HG03095 (cell line): ENCODE data around the gene NF1.
"Not testable (repeated sequence)": the region's sequence is repeated elsewhere in the genome, so short reads cannot be mapped to it uniquely, and the experiment has no call there.

Source experiments
- ATAC-seq: cut with Tn5 transposase; IDR thresholded peaks from one replicate; pipeline ENCODE4 v1.9.1; 2021; ENCODE audit warnings: moderate library complexity; ENCODE audit not compliant: unreplicated experiment

The NF1 gene

DNA sequence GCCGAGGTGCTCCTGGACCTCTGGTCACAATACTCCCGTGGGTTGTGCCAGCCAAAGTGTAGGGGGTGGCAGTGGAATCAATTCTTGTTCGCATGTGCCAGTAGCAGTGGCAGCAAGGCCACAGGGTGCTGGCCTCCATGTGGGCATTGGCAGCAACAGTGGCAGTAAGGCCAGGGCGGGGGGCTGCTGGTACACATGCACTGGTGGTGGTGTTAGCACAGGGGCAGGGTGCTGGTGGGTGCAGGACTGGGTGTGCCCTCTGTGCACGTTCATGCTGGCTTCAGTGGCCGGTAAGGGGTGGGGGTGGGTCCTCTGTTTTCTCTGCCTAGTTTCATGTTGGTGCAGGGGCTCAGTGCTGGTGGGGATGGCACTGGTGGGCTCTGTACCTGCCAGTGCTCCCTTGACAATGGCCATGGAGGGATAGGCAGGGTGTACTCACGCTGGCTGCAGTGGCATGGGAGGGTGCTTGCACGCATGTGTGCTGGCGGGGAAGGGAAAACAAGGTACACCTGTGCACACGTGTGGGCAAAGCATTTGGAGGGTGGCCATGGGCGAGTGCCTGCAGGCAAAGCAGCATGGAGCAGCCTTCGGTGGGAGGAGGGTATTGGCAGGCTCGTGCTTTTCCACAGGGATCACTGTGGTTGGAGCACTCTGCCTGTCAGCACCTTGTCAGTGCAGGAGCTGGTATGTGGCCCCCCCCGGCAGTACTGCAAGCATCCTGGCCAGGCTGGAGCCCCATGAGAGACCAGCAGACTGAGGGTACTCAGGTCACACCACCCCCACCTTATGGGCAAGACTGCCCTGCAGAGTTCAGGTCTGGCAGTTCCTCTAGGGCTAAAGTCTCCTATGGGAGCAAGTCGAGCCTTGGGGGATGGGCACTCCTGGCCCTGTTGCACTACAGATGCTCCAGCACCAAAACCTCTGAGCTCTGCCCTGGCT is 35.8 kb downstream of the NF1 start:
- no peak for ATAC-seq

DNA sequence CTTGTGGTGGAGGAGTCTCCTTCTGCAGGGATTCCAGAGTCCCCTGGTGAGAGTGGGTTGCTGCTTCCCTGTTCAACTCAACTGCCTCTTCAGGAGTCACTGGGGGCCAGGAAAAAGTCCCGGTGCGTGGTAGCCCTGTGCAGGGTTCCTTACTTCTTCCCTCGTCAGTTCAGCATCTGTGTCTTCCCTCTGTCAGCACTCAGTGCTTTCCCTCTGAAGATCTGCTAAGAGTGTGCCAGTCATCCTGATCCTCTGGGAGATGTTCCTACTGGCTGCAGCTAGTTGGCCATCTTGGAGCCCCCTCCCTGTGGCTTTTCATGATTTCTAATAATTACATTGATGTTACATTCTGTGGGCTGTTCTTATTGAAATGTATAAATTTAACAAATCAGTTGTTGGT is 36.5 kb downstream of the NF1 start:
- ATAC-seq: no peak

DNA sequence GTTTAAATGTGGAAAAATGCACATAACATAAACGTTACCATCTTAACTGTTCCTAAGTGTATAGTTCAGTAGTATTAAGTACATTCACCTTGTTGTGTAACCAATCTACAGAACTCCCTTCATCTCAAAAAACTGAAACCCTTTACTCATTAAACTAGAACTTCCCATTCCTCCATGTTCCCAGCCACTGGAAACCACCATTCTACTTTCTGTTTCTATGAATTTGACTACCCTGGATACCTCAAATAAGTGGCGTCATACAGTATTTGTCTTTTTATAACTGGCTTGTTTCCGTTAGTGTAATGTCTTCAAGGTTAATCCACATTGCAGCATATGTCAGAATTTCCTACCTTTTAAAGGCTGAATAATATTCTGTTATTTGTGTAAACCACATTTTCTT is 38.2 kb downstream of the NF1 start:
- no peak for ATAC-seq

DNA sequence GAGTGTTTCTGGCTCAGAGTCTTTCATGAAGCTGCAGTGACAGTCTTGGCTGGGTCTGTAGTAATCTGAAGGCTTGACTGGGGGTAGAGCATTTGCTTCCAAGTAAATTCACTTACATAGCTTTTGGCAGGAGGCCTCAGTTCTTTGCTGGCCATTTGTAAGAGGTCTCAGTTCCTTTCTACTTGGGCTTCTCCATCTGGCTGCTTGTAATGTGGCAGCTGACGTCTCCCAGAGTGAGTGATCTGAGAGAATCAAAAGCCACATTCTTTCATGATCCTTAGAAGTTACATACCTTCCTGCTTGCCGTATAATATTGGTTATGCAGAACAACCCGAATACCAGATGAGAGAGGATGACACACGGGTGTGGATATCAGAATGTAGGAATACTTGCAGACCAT is 39.8 kb downstream of the NF1 start:
- ATAC-seq: no peak

DNA sequence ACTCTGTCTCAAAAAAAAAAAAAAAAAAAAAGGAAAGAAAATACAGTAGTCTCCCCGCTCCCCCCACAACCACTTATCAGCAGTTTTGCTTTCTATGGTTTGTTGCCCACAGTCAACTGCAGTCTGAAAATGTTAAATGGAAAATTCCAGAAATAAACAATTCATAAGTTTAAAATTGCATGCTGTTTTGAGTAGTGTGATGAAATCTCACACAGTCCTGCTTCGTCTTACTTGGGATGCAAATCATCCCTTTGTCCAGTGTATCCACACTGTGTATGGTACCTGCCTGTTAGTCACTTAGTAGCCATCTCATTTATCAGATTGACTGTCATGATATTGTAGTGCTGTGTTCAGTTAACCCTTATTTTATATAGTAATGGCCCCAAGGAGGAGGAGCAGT is 41.5 kb downstream of the NF1 start:
- ATAC-seq: no peak

GRCh38 chr17:31140111-31140510 is 45.3 kb downstream of the NF1 start:
- no peak for ATAC-seq

- ATAC-seq: no peak
Measured at GRCh38 chr17:31144428-31144827, 49.7 kb downstream of the NF1 start.

DNA sequence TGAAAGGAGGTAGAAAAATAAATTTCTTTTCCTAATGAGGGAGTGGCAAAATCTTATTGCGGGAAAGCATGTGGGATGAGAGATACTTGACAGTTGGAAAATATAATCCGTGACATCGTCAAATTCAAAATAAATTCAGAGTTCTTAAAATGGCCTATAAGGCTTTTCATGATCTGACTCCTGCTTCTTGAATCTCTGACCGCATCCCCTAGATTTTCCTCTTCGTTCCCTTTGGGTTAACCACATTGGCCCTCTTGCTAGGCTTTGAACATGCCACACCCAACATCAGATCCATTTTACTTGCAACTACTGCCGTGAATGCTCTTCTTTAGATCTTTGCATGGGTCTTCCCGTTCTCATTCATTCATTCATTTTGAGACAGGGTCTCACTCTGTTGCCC is 50.1 kb downstream of the NF1 start:
- ATAC-seq: no peak

- no peak for ATAC-seq
Measured at GRCh38 chr17:31147507-31148202, 52.9 kb downstream of the NF1 start.

- no peak for ATAC-seq
Measured at GRCh38 chr17:31148205-31148604, 53.4 kb downstream of the NF1 start.

- ATAC-seq: no peak
Measured at GRCh38 chr17:31152271-31152670, 57.5 kb downstream of the NF1 start.

DNA sequence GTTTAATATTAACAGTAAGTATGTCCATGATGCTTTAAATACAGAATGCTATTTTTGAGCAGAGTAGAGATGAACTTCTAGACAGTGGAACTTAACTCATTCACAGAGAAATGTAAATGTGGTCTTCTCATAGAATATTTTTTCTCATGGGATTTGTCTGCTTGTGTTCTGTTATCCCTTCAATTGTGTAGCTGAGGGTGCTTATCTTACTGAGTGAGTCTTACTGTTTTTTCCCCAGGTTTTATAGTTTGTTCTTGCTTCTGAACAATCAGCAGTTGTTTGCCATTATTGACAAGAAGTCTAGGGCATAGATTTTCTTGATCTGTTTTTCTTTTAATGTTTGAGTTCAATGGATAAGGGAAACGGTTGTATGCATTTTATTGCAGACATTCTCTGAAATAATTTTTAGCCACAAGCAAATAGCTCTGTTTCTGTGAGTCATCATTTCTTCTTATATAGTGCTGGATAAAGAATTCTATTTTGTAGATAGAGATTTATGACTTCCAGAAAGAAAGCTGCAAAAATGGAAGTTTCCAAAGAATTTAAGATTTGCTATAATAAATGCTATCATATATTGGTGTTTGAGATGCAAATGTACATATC is 60.5 kb downstream of the NF1 start:
- no peak for ATAC-seq

DNA sequence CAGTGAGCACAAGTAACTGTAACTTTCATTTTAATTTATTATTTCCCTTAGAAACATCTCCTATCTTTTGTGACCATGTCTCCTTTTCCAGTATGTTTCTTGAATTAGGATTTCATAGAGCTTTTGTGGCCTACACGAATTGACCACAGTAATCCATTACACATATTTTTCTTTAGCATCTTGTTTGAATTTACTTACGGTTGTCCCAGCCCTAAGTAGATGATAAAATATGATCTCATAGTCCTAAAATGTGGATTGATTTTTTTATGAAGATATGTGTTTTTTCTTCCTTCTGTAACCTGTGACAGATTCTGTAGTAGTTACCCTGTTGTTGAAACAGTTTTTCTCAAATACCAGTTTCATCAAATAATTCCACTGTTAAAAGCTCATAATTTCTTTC is 61.5 kb downstream of the NF1 start:
- ATAC-seq: no peak

DNA sequence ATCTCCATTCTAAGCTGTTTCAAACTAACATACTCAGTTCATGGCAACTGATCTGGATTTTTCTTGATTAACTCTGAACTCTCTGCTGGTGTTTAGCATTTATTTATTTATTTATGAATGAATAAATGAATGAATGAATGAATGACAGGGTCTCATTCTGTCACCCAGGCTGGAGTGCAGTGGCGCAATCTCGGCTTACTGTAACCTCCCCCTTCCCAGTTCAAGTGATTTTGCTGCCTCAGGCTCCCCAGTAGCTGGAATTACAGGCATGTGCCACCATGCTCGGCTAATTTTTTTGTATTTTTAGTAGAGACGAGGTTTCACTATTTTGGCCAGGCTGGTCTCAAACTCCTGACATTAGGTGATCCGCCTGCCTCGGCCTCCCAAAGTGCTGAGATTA is 62.1 kb downstream of the NF1 start:
- not testable (repeated sequence) for ATAC-seq

GRCh38 chr17:31158746-31159377 is 64.1 kb downstream of the NF1 start:
- no peak for ATAC-seq

DNA sequence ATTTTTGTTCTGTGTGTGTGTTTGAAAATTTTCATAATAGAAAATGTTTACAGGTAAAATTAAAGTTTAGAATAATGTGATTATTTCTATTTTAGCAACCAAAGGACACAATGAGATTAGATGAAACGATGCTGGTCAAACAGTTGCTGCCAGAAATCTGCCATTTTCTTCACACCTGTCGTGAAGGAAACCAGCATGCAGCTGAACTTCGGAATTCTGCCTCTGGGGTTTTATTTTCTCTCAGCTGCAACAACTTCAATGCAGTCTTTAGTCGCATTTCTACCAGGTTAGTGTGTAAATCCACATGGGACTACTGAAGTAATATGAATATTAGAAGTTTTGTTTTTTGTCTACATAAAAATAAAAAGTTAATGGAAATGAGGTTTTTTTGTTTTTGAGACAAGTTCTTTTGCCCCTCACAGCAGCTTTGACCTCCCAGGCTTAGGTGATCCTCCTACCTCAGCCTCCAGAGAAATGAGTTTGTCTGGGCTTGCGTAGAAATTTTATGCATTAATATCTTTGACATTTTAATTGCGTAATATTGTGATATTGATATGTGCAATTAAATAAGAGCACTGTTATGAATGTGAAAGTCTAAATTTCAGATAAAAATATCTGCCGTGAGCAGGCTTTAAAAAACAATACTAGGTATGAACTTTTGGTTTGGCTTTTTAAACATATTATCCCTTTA is 68.5 kb downstream of the NF1 start:
- no peak for ATAC-seq

DNA sequence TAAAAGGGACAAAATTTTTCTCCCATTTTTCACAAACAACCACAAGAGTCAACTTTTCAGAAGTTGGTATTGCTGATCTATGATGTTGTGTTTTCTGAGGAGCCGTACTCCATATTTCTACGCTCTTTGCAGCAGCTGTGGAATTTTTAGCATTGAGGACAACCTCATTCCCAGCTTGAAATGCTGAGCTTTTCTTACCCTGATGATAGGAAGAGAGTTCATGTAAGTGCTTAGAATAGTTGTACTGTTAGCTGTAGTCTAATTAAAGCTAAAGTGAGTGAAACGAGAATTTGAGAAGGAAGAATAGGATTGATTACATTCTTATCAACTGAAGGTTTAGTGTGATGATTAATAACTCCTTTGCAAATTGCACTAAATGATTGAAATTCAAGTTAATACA is 72.3 kb downstream of the NF1 start:
- no peak for ATAC-seq

GRCh38 chr17:31171701-31172100 is 76.9 kb downstream of the NF1 start:
- ATAC-seq: no peak

- no peak for ATAC-seq
Measured at GRCh38 chr17:31172388-31172787, 77.6 kb downstream of the NF1 start.

GRCh38 chr17:31174215-31174614 is 79.4 kb downstream of the NF1 start:
- ATAC-seq: no peak

GRCh38 chr17:31175237-31175636 is 80.5 kb downstream of the NF1 start:
- ATAC-seq: no peak
